ENCODE results near the gene ITGA3. TPM values are rescaled to one million over a fixed set of nuclear protein-coding genes. Genes with fewer than 3 reads are reported as not detected.

The ITGA3 gene
- total and polyA plus RNA-seq, 8 donors: 16.8 to 61.2 (median 26.2) TPM

DNA sequence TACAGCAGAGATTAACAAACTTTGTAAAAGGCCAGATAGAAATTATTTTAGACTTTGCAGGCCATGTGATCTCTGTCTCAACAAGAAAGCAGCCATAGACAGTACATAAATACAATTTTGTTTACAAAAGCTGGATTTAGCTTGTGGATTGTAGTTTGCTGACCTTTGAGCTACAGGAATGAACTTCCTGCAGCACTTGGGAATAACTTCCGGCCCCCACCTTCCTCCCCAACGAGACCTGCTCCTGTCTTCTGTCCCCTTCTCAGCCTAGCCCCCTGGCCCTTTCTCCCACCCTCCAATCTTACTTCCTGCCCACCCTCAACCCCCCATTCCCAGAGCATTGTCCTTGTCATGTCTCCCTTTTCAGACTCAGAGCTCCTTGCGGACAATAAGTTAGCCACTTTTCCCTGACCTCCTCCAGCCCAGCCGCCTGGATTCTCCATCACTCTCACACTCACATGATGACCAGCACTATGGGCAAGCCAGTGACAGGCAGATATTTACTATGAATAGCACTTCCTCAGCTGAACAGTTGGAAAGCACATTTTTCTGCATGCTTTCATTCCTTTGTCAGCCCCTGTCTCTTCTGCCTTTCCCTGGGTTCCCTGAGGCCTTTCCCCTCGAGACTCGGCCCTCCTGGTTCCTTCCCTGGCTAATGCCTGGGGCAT is 33.3 kb upstream of the ITGA3 start:
- Histone ChIP-seq H3K4me1 (peaks cover 0 to 5% (median 4%) of the 10 kb centered on the region in 3 donors), H3K9me3 (no peaks in the 10 kb centered on the region), H3K4me3 (no peak overlapping the region), H3K36me3 (no peaks in the 10 kb centered on the region), H3K27me3 (no peaks in the 10 kb centered on the region), H3K27ac (no peak overlapping the region)
- no peak for ATAC-seq
- TF ChIP-seq, protein P1, sequence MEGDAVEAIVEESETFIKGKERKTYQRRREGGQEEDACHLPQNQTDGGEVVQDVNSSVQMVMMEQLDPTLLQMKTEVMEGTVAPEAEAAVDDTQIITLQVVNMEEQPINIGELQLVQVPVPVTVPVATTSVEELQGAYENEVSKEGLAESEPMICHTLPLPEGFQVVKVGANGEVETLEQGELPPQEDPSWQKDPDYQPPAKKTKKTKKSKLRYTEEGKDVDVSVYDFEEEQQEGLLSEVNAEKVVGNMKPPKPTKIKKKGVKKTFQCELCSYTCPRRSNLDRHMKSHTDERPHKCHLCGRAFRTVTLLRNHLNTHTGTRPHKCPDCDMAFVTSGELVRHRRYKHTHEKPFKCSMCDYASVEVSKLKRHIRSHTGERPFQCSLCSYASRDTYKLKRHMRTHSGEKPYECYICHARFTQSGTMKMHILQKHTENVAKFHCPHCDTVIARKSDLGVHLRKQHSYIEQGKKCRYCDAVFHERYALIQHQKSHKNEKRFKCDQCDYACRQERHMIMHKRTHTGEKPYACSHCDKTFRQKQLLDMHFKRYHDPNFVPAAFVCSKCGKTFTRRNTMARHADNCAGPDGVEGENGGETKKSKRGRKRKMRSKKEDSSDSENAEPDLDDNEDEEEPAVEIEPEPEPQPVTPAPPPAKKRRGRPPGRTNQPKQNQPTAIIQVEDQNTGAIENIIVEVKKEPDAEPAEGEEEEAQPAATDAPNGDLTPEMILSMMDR (IDR thresholded peaks at IDR 0.05): no peak
- intact Hi-C loops (cut with DNase I): no loop called here
- no peak for FAIRE-seq
- 61 to 64% methylated on average over 6 of the region's 6 CpGs for WGBS, 2 donors
- DNase-seq: no peak

DNA sequence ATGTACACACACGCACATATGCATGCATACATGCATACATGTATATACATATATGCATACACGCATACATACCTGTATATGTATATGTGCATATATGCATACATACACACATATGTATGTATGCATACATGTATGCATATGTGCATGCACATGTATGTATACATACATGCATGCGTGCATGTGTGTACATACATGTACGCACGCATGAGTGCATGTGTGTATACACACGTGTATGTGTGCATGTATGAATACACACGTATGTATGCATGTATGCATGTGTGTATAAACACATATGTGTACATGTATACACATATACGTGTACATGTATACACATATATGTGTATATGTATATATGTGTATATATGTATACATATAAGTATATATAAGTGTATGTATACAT is 32.4 kb upstream of the ITGA3 start:
- Histone ChIP-seq H3K9me3 (no peaks in the 10 kb centered on the region), H3K36me3 (no peaks in the 10 kb centered on the region), H3K27ac (no peak overlapping the region), H3K4me1 (peaks cover 0 to 5% (median 4%) of the 10 kb centered on the region in 3 donors), H3K27me3 (no peaks in the 10 kb centered on the region), H3K4me3 (no peak overlapping the region)
- WGBS, 2 donors: 52 to 71% methylated on average over 8 of the region's 8 CpGs
- TF ChIP-seq, protein P1 (IDR thresholded peaks at IDR 0.05): no peak
- no peak for DNase-seq
- intact Hi-C loops (cut with DNase I): no loop called here
- no peak for FAIRE-seq
- no peak for ATAC-seq

DNA sequence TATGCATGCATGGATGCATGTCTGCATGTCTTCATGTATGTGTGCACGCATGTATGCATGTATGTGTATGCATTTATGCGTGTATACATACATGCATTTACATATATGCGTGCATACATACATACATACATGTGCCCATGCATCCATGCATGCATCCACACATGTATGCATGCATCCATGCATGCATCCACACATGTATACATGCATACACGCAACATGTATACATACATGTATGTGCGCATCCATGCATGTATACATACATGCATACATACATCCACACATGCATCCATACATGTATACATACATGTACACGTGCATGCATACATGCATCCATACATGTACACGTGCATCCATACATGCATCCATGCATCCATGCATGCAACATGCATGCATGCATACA is 31.1 kb upstream of the ITGA3 start:
- Histone ChIP-seq H3K27me3 (no peaks in the 10 kb centered on the region), H3K36me3 (no peaks in the 10 kb centered on the region), H3K27ac (no peak overlapping the region), H3K9me3 (no peaks in the 10 kb centered on the region), H3K4me3 (no peak overlapping the region), H3K4me1 (peaks cover 0 to 5% (median 4%) of the 10 kb centered on the region in 3 donors)
- no peak for FAIRE-seq
- TF ChIP-seq, protein P1 (IDR thresholded peaks at IDR 0.05): no peak
- no peak for DNase-seq
- ATAC-seq: no peak
- intact Hi-C loops (cut with DNase I): loop anchor here in 1 of 3 donors (5.0 kb wide), 1 partner anchor 62 kb away; no protein-coding TSS in a partner anchor
- WGBS, 2 donors: 26 to 53% methylated on average over 7 of the region's 7 CpGs

DNA sequence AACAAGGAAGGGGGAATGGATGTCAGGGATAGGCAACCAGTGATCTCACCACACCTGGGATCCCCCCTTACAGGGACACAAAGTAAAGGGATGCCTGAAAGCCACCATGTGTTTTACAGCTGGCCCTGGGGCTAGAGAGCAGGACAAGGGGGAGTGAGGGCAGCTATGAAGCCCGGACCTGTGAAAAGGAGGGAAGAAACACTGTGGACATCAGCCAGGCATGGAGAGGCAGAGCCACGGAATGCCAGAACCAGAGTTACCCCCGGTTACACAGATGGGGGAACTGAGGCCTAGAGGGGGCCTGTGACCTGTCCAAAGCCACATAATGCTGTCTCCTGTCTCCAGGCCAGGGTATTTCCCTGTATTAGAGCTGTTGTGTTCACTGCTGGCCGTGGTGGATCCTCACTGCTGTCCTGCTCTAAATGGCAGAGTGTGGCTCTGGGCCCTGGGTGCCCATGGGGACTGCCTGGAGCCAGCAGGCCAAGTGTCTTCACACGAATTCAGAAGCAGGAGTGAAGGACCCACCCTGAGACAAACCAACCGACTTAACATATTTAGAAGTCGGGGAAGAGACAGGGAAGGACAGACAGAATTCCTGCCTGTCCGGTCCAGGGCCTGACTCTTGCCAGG is 29.7 kb upstream of the ITGA3 start:
- 47 to 56% methylated on average over 8 of the region's 8 CpGs for WGBS, 2 donors
- DNase-seq: no peak
- ATAC-seq: no peak
- TF ChIP-seq, protein P1 (IDR thresholded peaks at IDR 0.05): no peak
- H3K27me3 ChIP-seq: no peaks in the 10 kb centered on the region
- H3K9me3 ChIP-seq: no peaks in the 10 kb centered on the region
- no peak overlapping the region for H3K27ac ChIP-seq
- no peaks in the 10 kb centered on the region for H3K36me3 ChIP-seq
- intact Hi-C loops (cut with DNase I): loop anchor here in 2 of 3 donors (2.0 to 5.0 kb wide), 2 partner anchors 61 to 63 kb away; no protein-coding TSS in a partner anchor
- H3K4me1 ChIP-seq: peaks cover 0 to 5% (median 4%) of the 10 kb centered on the region in 3 donors
- no peak for FAIRE-seq
- no peak overlapping the region for H3K4me3 ChIP-seq

DNA sequence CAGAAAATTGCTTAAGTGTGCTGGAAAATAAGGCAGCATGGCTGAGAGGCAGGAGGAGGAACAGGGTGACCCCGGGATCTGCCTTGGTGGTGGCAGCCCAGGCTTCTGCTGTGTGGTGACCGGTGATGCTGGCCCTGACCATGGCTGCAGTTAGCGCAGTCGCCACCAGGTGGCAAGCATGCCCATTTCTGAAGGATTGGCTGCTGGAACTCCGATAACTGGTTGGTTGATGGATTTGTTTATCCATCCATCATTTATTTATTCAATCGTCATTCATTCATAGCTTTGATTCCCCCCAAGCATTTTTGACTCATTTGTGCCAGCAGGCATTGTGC is 29.1 kb upstream of the ITGA3 start:
- DNase-seq (peak; percentile 69 to 98 (median 88)), FAIRE-seq (peak; percentile 34), ATAC-seq (peak; percentile 91 to 95 (median 93))
- Histone ChIP-seq H3K4me1 (peaks cover 0 to 5% (median 4%) of the 10 kb centered on the region in 3 donors), H3K36me3 (no peaks in the 10 kb centered on the region), H3K27ac (no peak overlapping the region), H3K27me3 (no peaks in the 10 kb centered on the region), H3K9me3 (no peaks in the 10 kb centered on the region), H3K4me3 (no peak overlapping the region)
- TF ChIP-seq, protein P1 (IDR thresholded peaks at IDR 0.05): peak; percentile 94 to 96 (median 94)
- intact Hi-C loops (cut with DNase I): loop anchor here in 2 of 3 donors (2.0 to 5.0 kb wide), 2 partner anchors 60 to 62 kb away; no protein-coding TSS in a partner anchor
- WGBS, 2 donors: 0 to 1% methylated on average over 6 of the region's 6 CpGs

Measured in pancreas (tissue), 10 donors.